HG03135 (cell line): Measurements from ENCODE around the gene CLDN9.
"Not testable (repeated sequence)": the region's sequence is repeated elsewhere in the genome, so short reads cannot be mapped to it uniquely, and the experiment has no call there.

Experiments used
- ATAC-seq: cut with Tn5 transposase; IDR thresholded peaks from one replicate; pipeline ENCODE4 v1.9.1; 2021; ENCODE audit warnings: mild to moderate bottlenecking, moderate library complexity; ENCODE audit not compliant: unreplicated experiment

Gene CLDN9

DNA sequence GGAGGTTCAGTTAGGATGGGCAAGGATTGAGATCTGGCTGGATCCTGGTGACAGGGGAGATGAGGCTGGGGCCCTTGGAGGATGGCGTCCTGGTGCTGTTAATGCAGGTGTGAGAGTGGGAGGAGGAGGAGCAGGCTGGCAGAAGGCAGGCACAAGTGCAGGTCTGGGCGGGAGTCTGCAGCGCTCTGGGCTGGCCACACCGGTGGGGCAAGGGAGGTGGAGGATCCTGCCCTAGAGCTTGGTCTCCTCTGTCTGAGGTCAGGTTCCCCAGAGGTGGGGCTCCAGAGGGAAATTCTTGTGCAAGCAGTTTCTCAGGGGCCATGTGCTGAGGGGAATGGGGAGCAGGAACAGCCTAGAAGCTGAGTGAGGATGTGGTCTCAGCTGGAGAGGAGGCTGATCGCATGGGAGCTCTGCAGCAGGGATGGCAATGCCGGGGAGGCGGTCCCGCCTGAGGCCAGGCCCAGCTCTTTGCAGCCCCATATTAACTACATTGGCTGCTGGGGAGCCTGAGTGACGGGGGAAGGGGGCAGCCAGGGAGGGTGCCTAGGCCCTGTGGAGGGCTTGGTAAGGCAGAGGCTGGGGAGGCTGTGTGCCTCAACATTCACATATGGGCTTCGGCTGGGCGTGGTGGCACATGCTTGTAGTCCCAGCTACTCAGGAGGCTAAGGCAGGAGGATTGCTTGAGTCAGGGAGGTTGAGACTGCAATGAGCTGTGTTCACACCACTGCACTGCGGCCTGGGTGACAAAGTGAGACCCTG lies 40.0 kb downstream of the CLDN9 start:
- ATAC-seq: not testable (repeated sequence)

DNA sequence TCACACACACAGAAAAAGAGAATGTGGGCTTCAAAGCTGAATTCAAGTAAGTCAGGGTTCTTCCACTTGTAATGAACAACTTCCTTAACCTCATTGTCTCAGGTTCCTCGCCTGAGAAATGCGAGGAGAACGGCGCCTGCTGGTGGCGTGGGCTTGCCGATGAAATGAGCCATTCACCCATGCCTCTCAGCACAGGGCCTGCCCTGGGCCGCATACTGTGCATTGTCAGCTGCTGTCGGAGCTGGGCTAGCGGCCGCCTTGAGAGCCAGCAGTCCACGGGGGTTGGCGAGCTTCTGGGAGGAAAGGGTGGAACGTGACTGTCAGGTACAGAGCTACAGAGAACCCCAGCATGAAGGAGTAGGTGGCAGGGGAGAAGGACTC lies 40.6 kb downstream of the CLDN9 start:
- not testable (repeated sequence) for ATAC-seq

DNA sequence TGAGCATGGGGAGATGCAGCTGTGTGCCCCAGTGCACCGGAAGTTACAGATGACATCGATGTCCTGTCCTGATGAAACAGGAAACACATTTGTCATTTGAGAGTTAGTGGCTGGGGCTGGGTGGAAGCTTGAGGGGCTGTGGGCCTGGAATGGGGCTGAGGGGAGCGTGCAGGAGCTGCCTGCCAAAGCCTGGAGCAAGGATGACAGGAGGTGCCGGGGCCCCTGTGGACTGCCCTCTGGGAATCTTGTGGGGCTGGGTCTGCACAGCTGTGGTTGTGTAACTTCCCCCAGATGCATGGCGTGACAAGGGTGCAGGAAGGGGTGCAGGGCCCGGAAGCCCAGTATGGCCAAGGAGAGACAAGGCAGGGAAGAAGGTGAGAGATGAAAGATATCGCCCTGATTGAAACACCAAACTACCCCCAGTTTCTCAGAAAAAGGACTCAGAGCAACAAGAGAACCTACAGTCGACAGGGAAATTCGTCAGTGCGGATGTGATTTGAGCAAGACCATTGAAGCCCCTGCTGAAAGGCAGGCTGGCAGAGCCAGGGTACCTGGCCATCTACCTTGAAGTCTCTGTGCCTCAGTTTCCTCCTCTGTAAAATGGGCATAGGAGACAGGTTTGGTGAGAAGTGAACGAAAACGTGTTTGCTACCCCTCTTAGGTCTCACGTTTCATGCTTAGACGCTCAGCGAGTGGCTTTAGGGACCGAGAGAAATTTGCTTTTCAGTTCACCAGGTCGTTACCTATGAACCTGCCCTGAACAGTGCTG lies 42.4 kb downstream of the CLDN9 start:
- no peak for ATAC-seq

DNA sequence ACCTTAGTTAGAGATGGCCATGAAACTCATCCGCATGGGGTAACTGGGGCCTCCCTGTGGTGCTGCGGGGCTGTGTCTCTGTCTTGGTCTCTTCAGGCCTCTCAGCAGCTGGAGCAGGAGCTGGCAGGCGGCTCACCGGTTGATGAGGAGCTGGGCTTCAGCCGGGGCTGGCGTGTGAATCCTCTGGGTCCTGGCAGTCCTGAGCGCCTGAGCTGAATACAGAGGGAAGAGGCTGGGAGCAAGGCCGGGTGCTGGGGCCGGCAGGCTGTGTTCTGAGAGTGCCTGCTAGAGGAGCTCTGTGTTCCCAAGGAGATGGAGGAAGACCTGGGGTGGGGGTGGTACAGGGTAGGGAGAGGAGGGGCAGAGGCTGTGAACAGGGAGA lies 43.0 kb downstream of the CLDN9 start:
- not testable (repeated sequence) for ATAC-seq

DNA sequence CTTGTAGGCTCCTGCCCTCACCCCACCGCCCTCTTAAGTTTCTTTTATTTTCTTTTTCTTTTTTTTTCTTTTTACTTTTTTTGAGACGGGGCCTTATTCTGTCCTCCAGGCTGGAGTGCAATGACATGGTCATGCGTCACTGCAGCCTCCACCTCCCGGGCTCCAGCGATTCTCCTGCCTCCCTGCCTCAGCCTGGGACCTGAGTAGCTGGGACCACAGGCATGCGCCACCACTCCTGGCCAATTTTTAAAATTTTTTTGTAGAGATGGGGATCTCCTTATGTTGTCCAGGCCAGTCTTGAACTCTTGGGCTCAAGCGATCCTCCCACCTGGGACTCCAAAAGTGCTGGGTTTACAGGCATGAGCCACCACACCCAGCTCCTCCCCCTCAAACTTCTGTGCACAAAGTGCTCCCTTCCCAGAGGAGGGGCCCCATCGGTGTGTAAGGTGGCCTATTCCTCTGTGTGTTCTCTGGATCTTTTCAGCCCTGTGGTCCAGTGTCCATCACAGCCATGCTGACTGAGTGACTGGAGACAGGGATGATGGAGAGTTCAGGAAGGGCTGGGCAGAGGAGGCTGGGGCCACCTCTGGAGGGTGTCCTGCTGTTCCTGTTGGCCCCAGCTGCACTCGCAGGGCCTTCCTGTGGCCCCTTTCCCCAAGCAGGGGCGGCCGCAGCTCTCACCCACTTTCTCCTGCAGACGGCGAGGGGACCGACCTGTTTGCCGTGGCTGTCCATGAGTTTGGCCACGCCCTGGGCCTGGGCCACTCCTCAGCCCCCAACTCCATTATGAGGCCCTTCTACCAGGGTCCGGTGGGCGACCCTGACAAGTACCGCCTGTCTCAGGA lies 43.8 kb downstream of the CLDN9 start:
- no peak for ATAC-seq

DNA sequence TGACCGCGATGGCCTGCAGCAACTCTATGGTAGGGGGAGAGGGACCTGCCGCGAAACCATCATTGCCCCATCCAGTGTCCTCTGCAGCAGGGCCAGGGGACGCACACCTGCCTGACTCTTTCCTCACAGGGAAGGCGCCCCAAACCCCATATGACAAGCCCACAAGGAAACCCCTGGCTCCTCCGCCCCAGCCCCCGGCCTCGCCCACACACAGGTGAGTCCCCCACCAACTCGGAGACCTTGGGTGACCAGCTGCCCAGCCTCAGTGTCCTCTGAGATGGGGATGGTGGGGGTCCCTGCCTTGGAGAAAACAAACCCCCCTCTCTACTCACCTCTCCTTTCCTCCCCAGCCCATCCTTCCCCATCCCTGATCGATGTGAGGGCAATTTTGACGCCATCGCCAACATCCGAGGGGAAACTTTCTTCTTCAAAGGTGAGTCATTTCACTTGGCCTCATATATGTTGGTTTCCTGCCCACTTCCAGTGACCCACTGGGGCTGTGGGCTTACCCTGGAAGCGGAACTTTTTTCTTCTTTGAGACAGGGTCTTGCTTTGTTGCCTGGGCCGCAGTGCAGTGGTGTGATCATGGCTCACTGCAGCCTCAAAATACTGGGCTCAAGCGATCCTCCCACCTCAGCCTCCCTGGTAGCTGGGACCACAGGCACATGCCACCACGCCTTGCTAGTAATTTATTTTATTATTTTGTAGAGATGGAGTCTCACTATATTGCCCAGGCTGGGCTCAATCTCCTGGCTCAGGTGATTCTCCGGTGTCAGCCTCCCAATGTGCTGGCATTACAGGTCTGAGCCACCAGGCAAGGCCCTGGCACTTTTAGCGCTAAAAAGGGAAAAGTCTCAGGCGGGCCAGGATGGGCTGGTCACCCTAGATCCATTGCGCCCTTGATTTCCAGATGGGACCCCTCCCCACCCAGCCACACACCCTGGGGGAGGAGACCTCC lies 44.7 kb downstream of the CLDN9 start:
- ATAC-seq: no peak

DNA sequence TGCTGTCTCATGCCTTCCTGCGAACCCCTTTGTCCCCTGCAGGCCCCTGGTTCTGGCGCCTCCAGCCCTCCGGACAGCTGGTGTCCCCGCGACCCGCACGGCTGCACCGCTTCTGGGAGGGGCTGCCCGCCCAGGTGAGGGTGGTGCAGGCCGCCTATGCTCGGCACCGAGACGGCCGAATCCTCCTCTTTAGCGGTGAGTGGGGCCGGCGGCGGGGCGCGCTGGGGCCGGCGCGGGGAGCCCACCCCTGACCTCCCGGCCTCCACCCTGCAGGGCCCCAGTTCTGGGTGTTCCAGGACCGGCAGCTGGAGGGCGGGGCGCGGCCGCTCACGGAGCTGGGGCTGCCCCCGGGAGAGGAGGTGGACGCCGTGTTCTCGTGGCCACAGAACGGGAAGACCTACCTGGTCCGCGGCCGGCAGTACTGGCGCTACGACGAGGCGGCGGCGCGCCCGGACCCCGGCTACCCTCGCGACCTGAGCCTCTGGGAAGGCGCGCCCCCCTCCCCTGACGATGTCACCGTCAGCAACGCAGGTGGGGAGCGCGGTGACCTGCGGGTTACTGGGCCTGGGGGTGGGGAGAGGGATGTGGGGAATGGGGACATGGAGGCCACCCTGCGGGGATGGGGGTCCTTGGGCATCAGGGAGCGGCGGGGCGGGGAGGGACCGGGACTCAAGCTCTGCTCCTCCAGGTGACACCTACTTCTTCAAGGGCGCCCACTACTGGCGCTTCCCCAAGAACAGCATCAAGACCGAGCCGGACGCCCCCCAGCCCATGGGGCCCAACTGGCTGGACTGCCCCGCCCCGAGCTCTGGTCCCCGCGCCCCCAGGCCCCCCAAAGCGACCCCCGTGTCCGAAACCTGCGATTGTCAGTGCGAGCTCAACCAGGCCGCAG lies 45.7 kb downstream of the CLDN9 start:
- ATAC-seq: peak; percentile 32

DNA sequence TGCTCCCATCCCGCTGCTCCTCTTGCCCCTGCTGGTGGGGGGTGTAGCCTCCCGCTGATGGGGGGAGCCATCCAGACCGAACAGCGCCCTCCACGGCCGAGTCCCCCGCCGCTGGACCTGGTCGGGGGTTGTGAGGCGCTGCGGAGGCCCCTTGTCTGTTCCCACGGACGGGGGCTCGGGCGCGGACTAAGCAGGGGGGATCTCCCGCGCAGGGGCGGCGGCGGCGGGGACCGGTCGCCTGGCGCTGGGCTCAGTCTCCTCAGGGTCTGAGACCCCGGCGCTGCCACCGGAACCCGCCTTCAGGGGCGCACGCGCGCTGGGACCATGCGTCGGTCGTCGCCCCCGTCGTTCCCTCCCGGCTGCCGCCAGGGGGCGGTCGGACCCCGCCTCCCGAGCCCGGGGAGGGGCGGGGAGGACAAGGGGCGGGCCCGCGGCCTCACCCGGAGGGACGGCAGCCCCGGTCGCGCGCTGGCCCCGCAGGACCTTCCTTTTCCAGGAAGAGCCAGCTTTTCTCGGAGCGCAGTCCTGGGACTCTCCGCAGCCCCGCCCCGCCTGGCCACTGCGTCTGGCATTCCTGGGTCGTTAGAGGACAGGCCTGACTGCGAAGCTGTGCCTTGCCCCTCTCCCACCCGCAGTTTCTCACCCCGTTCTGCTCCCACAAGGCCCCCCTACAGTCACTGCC lies 46.5 kb downstream of the CLDN9 start:
- ATAC-seq: peak; percentile 61

DNA sequence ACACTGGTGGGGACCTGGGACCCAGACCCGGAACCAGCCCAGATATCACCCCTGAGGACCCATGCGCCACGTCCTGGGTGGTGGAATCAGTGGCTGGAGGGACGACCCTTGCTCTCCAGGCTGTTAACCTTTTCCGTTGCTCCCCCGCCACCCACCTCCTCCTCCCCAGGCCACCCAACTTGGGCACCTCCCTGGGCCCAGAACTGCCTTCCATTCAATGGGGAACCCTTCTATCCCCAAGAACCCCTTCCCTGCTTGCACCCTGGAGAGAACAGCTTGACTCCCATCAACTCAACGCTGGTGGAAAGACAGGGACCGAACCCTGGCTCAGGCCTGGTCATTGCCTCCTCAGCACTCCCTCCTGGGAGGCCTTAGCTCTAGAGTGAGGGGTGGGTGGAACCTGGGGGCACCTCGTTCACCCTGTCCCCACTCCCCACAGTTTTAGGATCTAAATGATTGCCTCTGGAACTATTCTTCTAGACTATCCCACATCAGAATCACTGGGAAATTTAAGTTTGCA lies 47.1 kb downstream of the CLDN9 start:
- no peak for ATAC-seq

DNA sequence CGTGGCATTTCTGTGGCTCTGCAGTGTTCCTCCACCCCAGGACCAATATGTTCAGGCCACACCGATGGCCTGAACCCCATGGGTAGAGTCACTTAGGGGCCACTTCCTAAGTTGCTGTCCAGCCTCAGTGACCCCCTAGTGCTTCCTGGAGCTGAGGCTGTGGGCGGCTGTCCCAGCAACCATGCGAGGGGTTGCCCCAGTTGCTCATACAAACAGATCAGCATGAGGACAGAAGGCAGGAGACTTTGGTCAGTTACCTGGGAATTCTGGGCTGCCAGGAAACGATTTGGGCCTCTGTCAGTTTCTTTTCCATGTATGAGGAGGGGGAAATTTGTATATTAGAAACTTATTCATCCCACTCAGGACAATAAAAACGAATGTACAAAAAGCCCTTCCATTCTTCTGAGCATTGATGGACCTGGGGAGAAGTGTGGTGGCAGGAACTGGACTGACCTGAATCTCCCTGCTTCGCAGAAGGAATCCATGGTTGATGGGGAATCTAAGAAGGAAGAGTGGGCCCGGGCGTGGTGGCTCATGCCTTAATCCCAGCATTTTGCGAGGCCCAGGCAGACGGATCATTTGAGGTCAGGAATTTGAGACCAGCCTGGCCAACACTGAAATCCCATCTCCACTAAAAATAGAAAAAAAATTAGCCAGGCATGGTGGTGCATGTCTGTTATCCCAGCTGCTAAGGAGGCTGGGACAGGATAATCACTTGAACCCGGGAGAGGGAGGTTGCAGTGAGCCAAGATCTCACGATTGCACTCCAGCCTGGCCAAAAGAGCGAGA lies 47.8 kb downstream of the CLDN9 start:
- no peak for ATAC-seq

DNA sequence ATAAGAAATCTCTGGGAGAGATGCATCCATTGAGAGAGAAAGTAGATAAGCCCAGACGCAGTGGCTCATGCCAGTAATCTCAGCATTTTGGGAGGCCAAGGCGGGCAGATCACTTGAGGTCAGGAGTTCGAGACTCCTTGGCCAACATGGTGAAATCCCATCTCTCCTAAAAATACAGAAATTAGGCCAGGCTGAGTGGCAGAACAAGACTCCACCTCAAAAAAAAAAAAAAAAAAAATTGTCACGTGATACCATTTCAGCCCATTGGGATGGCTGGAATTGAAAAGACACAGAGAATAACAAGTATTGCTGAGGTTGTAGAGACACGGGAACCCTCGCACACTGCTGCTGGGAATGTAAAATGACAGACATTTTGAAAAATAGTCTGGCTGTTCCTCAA lies 49.8 kb downstream of the CLDN9 start:
- ATAC-seq: no peak

DNA sequence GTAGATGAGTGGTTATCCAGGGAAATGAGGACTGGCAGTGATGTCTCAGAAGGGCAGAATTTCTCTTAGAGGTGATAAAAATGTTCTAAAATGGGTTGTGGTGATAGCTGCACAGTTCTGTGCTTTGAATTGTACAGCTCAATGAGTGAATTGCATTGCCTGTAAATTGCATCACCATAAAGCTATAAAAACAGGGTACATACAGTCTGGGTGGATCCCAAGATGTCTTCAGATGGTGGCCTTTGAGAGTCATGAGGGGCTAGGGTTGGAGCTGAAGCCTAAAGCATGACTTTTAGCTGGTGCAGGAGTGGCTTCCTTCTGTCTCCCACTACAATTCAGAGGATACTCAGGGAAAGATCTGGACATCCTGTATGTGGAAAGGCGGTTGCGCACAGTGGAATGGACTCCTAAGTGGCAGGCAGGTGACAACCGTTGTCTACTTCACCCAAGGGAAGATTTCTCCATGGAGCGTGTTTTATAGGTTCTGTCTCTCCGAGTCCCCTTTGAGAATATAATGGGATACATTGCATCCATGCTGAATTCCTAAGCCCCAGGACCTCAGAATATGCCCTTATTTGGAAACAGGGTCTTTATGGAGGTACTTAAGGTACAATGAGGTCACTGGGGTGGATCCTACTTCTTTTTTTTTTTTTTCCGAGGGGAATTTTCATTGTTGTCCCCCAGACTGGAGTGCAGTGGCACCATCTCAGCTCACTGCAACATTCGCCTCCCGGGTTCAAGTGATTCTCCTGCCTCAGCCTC lies 51.1 kb downstream of the CLDN9 start:
- ATAC-seq: no peak
